Measurements from ENCODE around the gene RASGRP4.

The RASGRP4 gene

GRCh38 chr19:38360839-38361631, 65.0 kb downstream of the RASGRP4 start:
- H3K27me3 ChIP-seq (ENCODE audit: control insufficient read depth in 2 of 2, insufficient read depth in 2 of 2, low read length in 2 of 2): peaks cover 20 to 27% of the 10 kb centered on the region in 2 donors
- peak overlapping the region; percentile 24 to 43 for H3K9ac ChIP-seq (ENCODE audit: low read depth in 1 of 2, low read length in 2 of 2)
- peaks cover 9 to 10% of the 10 kb centered on the region in 2 donors for H3K4me1 ChIP-seq (ENCODE audit: control insufficient read depth in 2 of 2, insufficient read depth in 2 of 2, low read length in 2 of 2)

GRCh38 chr19:38360351-38360750, 65.7 kb downstream of the RASGRP4 start:
- Histone ChIP-seq H3K9me3 (ENCODE audit: control insufficient read depth in 2 of 2, low read length in 2 of 2) (no peaks in the 10 kb centered on the region), H3K4me1 (ENCODE audit: control insufficient read depth in 2 of 2, insufficient read depth in 2 of 2, low read length in 2 of 2) (peaks cover 9 to 10% of the 10 kb centered on the region in 2 donors), H3K9ac (ENCODE audit: low read depth in 1 of 2, low read length in 2 of 2) (no peak overlapping the region), H3K4me3 (ENCODE audit: low read length in 2 of 2) (no peak overlapping the region), H3K27ac (ENCODE audit: low read depth in 2 of 2, low read length in 2 of 2) (no peak overlapping the region), H3K36me3 (ENCODE audit: control insufficient read depth in 2 of 2, insufficient read depth in 2 of 2, low read length in 2 of 2) (no peaks in the 10 kb centered on the region), H3K27me3 (ENCODE audit: control insufficient read depth in 2 of 2, insufficient read depth in 2 of 2, low read length in 2 of 2) (peaks cover 20 to 27% of the 10 kb centered on the region in 2 donors)

More at GRCh38 chr19:38360839-38361631, 65.0 kb downstream of the RASGRP4 start:
- Histone ChIP-seq H3K27ac (ENCODE audit: low read depth in 2 of 2, low read length in 2 of 2) (no peak overlapping the region), H3K9me3 (ENCODE audit: control insufficient read depth in 2 of 2, low read length in 2 of 2) (no peaks in the 10 kb centered on the region), H3K36me3 (ENCODE audit: control insufficient read depth in 2 of 2, insufficient read depth in 2 of 2, low read length in 2 of 2) (no peaks in the 10 kb centered on the region), H3K4me3 (ENCODE audit: low read length in 2 of 2) (peak overlapping the region; percentile 73 to 77)

GRCh38 chr19:38359242-38360021, 66.6 kb downstream of the RASGRP4 start:
- Histone ChIP-seq H3K9ac (ENCODE audit: low read depth in 1 of 2, low read length in 2 of 2) (no peak overlapping the region), H3K4me3 (ENCODE audit: low read length in 2 of 2) (no peak overlapping the region), H3K27ac (ENCODE audit: low read depth in 2 of 2, low read length in 2 of 2) (no peak overlapping the region), H3K27me3 (ENCODE audit: control insufficient read depth in 2 of 2, insufficient read depth in 2 of 2, low read length in 2 of 2) (peaks cover 23 to 30% of the 10 kb centered on the region in 2 donors), H3K36me3 (ENCODE audit: control insufficient read depth in 2 of 2, insufficient read depth in 2 of 2, low read length in 2 of 2) (no peaks in the 10 kb centered on the region), H3K9me3 (ENCODE audit: control insufficient read depth in 2 of 2, low read length in 2 of 2) (no peaks in the 10 kb centered on the region), H3K4me1 (ENCODE audit: control insufficient read depth in 2 of 2, insufficient read depth in 2 of 2, low read length in 2 of 2) (peaks cover 9 to 10% of the 10 kb centered on the region in 2 donors)
